Measurements from ENCODE around the gene COMT.
"Not testable (repeated sequence)": the region's sequence is repeated elsewhere in the genome, so short reads cannot be mapped to it uniquely, and the experiment has no call there.

COMT gene

DNA sequence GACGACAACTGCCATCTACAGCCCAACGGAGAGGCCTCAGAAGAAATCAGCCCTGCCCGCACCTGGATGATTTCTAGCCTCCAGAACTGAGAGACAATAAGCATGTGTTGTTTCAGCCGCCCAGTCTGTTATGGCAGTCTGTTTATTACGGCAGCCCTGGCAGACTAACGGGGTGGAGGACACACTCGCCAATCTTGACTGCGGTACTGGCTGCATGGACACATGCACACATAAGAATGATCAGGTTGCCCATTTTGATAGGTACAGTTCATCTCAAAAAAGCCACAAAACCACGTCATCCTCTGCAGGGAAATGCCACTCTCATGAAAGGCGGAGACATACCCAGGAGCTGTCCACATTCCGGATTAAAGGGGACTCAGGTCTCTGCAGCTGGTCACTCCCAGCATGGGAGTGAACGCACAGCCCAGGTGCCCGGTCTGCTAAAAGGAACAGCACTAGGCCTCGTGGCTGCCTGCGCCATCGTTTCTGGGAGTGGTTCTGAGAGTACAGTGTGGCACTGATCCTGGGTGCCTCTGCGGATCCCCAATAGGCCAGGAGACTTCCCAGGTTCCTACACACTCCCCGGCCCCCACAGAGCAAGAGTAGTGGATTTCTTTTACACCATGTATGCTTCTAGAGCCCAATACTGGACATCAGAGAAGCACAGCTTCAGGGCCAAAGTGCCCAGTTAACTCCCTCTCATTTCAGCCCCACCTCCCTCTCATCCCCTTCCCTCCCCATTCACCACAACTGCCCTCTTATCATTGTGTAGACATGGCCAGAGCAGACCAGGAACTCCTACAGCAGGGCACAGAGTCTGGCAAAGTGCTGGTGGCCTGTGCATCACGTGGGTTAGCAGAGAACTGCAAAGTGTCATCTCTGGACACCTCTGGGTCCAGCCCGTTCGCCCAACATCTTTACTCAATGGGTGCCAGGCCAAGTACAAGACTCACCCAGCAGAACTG, 11.7 kb upstream of the COMT start:
- no peak for DNase-seq (ENCODE audit: low read depth)

DNA sequence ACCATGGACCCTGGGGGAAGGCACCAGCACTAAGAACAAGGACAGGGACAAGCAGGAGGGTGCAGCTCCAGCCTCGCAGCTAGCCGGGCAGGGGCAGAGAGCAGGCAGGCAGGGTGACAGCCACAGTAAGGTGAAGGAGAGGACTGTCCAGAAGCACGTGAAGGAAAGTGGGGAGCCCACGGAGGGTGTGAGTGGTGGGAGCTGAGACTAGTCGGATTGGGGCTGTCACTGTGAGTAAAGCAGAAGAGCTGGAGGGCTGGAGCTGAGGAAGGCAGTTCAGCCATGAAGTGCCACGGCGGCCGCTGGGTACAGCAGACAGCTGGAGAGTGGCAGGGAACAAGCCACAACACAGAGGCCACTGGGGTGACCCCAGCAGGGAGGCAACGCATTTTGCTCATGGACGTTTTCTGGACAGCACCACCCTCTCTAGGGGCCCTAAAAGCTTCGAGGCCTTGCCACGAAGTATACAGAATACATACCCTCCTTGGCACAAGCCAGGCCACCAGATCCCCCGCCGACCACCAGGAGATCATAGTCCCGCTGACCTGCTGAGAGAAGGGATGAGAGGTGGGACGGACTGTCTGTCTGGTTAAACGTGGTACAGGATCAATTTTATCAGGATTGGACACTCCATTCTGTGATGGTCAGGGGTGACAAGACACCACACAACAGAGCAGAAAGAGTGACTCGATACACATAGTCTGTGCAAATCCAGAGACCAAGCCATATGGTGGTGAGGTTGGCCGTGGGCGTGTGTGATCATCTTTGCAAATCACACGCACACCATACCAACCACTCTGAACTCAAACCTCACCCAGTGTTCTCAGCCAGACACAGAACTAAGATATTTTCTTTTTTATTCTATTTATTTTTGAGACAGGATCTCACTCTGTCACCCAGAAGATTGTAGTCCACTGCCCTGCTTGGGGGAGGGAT, 10.8 kb upstream of the COMT start:
- DNase-seq (ENCODE audit: low read depth) = no peak

DNA sequence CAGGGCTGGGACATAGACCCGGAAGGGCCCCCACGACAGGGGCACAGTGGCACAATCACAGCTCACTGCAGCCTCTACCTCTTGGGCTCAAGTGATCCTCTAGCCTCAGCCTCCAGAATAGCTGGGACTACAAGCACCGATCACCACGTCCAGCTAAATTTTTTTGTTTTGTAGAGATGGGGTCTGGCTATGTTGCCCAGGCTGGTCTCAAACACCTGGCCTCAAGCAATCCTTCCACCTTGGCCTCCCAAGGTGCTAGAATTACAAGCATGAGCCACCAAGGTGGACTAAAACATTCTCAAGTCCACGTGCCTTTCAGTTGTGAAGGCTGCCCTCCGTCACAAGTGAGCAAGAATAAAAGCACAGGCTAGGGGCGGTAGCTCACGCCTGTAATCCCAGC, 10.1 kb upstream of the COMT start:
- DNase-seq (ENCODE audit: low read depth) = no peak

DNA sequence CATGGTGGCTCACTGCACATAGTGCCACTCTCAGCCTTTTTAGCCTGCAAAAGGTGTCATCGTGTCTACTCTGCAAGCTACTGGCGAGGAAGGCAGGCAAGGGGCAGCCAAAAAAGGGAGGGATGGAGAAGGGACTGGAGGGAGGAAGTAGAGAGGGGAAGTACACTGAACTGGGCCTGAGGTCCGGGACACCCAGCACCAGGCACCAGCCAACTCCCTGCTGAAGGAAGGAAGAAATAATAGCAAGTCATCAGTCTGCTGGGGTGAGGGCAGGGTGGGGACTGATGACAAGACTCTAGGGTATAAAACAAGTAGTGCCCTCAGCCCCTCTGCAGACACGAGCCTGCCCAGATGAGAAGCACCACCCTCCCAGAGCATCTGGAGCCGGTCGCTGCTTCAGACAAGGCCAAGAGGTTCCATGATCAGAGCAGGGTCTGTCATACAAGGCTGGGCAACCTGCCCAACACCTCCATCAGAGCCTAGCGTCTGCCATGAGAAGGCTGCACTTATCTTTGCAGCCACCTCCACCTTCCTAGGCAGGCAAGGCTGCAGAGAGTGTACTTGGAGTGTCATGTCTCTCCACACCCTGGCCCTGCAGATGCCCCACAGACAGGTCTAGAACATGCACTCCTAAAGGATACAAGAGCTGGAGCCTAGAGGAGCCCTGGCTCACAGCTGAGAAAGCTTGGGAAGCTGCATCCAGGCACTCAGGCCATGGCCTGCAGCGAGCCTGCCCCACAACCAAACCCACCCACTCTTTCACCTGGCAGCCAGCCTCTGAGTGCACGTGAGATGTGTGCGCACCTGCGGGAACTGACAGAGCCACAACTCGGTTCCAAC, 9.0 kb upstream of the COMT start:
- no peak for DNase-seq (ENCODE audit: low read depth)

DNA sequence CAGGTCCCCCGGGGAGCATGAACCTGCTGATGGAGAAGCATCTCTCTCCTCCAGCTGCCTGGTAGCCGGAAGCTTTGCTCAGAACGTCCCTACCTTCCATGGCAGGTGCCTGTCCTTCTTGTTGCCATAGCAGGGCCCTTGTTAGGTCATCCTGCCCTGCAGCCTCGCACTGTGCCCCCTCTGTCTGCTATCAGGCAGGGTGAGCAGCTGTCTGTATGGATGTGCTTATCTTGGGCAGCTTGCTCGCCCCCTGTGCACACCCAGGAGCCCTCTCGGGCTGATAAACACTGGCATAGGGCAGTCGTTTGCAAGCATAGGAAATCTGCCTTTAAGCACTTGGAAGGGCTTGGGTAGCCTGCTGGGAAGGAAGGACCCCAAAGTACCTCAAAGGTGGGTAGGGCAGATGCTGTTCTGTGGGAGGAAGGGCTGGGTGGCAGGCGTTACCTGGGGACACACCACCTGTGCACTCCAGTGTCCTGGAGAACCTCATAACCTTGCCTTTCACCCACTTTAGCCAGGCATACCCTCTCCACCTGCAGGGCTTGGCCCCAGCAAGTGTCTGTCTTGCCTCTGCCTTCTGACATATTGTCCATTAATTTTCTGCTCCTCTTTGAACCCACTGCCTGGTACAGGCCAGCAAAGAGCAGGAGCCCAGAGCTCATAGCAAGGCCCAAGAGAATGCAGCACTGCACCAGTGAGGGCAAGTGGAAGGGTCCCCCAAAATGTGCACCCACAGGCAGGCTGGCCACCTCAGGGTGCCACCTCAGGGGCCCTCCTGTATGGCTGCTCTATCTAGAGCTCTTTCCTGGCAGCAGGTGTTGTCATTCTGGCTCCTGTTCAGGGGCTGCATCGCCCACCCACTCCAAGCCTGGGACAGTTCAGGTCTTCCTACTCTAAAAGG, 8.0 kb upstream of the COMT start:
- DNase-seq (ENCODE audit: low read depth) = no peak

DNA sequence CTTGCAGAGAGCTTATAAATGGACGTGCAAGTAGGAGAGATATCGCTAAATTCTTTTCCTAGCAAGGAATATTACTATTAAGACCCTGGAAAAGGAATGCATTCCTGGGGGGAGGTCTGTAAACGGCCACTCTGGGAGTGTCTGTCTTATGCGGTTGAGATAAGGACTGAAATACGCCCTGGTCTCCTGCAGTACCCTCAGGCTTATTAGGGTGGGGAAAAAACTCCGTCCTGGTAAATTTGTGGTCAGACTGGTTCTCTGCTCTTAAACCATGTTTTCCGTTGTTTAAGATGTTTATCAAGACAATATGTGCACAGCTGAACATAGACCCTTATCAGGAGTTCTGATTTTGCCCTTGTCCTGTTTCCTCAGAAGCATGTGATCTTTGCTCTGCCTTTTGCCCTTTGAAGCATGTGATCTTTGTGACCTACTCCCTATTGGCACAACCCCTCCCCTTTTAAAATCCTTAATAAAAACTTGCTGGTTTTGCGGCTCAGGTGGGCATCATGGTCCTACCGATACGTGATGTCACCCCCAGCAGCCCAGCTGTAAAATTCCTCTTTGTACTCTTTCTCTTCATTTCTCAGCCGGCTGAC, 6.4 kb upstream of the COMT start:
- DNase-seq (ENCODE audit: low read depth) = not testable (repeated sequence)

DNA sequence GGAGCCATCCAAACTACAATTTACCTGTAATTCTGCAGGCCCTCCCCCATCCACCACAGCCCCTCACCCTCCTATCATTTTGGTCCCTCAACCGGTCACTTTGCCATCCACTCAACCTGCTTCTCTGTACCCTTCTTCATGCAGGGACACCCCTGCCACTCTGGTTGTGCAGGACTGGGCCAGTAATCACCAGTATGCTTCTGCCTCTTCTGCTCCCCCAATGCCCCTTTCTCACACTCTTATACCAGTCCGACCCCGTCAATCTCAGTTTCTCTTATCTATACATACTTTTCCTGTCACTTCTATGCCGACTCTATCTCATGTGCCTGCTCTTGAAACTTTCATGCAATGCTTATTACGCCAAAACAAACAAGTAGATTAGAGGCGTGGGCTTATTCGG, 5.1 kb upstream of the COMT start:
- DNase-seq (ENCODE audit: low read depth) = no peak

DNA sequence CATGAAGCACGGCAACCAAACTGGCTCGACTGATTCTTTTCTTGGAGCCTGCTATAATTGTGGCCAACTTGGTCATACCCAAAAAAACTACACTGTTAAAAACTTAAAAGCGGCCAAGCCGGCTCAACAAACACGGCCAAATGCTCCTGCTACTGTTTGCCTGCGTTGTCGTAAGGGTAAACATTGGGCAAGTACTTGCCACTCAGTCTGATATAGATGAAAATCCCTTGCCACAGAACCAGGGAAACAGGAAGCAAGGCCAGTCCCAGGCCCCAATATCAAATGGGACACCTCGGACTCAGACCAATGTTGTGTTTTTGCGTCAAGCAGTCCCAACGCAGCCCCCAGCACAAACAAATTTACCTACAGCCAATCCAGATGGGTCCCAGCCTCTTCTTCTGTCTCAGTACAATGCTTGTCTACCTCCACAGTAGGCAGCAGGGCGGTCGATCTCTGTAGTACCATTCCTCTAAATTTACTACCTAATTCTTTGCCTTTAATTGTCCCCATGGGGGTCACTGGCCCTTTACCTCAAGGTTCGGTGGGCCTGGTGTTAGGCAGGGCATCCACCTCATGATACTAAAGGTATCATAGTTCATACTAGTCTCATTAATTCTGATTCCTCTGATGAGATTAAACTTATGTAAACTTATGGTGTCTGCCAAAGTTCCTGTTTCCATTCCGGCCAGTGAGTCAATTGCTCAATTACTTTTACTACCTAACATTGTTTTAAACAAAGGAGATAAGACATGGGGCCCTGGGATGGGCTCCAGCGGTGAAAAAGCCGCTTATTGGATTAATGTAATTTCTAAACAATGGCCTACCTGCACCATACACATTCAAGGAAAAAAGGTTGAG, 3.7 kb upstream of the COMT start:
- no peak for DNase-seq (ENCODE audit: low read depth)

DNA sequence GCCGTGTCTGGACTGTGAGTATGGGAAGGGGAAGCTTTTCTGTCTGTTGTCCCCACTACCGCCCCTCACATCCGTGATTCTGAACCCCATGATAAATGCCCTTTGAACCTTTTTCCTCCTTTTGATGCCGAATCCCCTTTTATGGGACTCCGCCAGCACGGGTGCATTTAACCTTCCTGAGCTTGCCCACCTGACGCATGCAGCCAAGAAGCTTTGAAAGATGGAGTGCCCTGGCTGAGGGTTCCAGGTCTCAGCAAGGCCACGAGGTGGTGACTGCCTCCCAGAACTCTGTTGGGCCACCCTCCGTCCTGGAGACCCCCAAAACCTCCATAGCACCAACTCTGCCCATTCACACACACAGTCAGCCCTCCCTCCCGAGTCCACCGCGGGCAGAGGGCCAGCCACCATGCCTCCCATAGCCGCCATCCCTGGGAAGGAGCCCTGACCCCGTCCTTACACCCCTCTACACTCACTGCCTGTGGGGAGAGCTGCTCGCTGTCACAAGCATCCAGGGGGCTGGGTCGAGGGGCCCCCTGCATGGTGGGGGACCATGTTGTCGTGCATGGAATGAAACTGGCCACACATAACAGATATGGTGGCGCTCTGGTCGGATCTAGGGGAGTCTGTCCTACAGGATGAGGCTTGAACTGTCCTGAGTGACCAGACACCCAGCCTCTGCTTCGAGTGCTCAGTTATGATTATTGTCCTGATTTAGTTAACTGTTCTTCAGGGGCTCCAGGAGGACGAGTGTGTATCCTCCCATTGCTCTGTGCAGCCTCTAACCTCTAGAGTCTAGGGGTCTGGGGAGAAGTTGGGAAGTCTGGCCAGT, 822 bp upstream of the COMT start:
- no peak for DNase-seq (ENCODE audit: low read depth)

DNA sequence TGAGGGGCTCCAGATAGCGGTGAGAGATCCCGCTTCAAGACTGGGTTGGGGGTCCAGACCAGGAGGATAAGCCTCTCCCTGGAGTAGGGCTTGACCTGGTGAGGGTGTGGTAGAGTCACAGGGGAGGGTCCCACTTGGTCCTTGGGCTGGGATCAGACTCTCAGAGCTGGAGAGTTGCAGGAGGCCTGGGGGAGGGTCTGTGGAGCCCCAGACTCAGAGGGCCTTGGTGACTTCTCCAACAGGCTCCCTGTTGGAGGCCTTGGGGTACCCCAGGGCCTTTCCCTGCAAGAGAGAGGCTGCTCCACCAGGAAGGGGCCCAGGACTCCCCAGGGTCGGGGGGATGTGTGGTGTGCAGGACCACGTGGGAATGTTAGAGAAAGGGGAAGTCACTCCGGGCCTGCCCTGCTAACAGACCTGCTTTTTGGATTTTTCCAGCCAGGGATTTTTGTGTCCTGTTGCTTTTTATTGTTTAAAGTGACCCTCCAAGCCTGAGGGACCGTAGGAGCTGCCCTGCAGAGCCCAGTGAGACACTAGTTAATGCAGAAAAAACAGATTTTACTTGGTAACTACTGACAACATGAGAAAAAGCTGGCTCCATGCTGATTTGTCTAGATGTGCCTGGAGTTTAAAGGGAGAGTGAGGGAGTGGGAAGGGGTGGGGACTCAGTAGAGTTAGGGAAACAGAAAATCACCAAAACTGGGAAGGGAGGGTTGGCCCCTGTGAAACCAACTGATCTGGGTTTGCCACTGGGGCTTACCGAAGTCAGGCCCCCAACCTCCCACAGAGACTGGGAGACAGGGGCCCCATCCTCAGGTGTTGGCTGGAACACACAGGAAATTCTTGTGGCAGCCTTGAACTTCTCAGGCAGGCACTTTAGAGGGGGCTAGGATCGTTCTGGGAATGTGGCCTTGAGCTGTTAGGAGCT, 847 bp downstream of the COMT start:
- no peak for DNase-seq (ENCODE audit: low read depth)

DNA sequence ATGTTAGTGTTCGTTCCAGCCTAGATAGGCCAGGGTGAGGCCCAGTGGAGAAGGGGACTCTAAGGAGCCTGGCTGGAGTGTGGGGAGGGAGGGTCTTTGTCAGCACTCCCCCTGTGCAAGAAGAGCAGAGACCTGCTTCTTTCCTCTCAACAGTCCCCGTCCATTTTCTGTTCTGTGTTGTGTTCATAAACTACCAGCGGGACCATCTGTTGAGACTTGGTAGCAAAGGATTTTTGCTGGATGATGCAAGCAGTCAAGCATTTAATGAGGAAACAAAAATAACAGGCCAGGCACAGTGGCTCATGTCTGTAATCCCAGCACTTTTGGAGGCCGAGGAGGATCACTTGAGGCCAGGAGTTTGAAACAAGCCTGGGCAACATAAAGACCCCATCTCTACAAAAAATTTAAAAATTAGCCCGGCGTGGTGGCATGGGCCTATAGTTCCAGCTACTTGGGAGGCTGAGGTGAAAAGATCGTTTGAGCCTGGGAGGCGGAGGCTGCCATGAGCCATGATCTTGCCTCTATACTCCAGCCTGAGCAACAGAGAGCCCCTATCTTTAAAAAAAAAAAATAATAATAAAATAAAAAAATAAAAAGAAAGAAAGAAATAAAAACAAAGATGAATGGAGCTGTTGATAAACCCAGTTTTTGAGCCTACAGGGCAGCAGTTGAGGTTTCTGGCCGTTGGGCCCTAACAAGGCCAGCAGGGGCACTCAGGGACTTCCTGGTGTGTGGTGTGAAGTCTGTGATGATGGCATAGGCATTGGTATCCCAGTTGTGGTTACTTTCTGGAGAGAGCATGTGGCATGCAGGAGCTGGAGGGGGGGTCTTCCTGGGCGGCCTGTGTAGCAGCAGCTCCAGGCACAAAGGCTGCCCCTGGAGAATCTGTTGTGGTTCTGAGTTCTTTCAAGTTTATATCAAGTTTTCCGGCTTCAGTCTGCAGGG, 1.8 kb downstream of the COMT start:
- no peak for DNase-seq (ENCODE audit: low read depth)

DNA sequence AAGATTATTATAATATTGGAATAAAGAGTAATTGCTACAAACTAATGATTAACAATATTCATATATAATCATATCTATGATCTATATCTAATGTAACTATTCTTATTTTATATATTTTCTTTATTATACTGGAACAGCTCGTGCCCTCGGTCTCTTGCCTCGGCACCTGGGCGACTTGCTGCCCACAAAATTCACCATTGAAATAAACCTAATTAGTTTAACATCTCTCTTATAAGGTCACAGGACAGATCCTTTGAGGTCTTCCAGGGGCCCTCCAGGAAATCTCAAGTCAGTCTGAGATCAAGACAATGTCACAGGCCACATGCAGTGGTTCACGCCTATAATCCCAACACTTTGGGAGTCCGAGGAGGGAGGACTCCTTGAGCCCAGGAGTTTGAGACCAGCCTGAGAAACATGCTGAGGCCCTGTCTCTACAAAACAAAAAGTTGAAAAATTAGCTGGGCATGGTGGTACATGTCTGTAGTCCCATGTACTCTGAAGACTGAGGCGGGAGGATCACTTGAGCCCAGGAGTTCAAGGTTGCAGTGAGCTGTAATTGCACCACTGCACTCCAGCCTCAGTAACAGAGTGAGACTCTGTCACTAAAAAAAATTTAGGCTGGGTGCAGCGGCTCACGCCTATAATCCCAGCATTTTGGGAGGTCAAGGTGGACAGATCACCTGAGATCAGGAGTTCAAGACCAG, 6.6 kb downstream of the COMT start:
- no peak for DNase-seq (ENCODE audit: low read depth)

DNA sequence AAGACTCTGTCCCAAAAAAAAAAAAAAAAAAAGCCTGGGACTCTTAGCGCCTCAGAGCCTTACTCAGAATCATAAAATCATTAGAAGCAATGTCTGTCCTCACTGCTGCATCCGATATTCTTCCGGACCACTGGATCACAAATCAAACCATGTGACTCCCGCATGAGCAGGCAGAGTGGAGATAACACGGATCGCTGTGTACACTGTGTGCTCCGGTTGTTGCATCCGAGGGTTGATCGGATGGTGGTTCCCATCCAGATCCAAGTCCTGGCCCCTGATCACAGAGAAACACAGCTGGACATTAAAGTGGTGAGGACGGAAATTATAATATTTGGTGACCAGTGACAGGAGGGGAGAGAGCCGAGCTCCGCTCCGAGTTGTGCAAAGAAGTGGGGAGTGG, 9.8 kb downstream of the COMT start:
- no peak for DNase-seq (ENCODE audit: low read depth)

DNA sequence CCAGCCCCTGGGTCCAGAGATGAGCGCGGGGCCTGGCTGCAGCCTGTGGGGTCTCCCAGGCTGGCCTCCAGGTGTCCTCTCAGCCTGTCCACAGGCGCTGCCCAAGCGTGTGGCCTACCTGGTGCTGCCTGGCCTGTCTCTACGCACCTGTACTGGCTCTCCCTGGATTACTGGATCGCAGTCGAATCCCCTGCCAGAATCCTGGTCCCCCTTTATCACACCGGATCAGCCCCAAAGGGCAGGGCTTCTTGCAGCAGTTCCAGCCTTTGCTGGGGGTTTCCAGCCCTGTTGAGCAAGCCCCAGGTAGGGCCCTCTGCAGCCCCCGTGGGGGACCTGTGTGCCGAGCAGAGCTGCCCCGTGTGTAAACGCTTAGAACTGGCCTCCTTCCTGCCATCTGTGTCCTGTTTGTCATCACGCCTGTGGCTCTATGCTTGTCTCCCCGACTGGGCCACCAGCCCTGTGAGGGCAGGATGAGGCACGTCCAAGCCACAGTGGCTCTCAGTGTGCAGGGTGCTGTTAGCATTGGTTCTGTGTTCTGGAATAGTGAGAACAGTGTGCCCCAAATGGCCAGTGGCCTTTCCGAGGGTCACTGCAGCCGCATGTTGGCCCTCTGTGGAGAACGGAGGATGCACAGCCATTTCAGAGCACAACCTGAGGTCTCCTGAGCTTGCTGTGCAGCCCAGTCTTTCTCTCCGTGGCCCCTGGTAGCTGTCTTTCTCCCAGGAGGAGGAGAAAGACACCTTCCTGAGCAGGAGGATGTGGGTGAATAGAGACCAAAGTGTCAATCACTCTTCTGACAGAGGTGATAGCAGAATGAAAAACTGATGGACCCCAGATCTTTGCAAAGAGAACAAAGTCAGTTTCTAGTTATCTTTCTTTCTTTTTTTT, 13.9 kb downstream of the COMT start:
- no peak for DNase-seq (ENCODE audit: low read depth)

DNA sequence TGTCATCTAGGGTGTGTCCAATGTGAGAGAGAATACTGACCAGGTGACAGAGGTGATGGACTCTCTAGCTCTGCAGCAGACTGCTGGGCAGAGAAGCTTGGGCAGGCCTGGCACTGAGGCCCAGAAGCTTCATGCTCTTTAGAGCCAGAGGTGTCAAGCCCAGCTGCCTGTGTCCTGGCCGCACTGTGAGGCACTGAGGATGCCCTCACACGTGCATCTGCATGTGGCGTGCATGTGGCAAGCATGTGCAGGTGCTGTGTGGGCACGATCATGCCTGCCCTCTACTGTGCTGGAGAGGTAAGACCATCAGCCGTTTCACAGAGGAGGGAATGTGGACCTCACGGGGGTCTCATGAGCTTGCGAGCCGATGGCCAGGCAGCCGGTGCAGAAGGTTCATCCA, 15.9 kb downstream of the COMT start:
- no peak for DNase-seq (ENCODE audit: low read depth)

Data from stimulated activated CD8-positive, alpha-beta memory T cell treated with anti-CD3 and anti-CD28 coated beads, Interleukin-15, amount 100 ng/mL, for 24 hours (primary cell).